AG04449 (cell line): Measurements from ENCODE around the gene SMPDL3B.

Source experiments
- CTCF ChIA-PET: fragments of 350-600 bp; formaldehyde crosslinking; extraction: SDS; loops from one replicate; lab custom pipeline; 2021; ENCODE audit warnings: antibody characterized with exemption; lab: Yijun Ruan, JAX
- POLR2A ChIA-PET: fragments of 400-600, 350-600 bp; formaldehyde crosslinking; extraction: SDS; loops from one replicate; lab custom pipeline; 2020; ENCODE audit warnings: antibody characterized with exemption, inconsistent platforms; lab: Yijun Ruan, JAX
- DNase-seq: peaks from one replicate; pipeline ENCODE4 v3.0.0-alpha.2; 2010; ENCODE audit warnings: low read depth, low spot score
- H3K4me3 ChIP-seq: 2 replicates; pipeline ENCODE4 v1.5.1; 2011; ENCODE audit warnings: low read depth, mild to moderate bottlenecking, control low read depth, low read length
- CTCF ChIP-seq: IDR thresholded peaks from one replicate; pipeline ENCODE4 v1.5.1; 2011; ENCODE audit warnings: mild to moderate bottlenecking, moderate library complexity, low read length, control low read depth, inconsistent platforms; ENCODE audit not compliant: insufficient read depth; ENCODE audit errors: missing control alignments

SMPDL3B gene

GRCh38 chr1:27960762-27961645 is 26.2 kb downstream of the SMPDL3B start:
- no peak for TF ChIP-seq CTCF
- CTCF ChIA-PET = interaction anchor here (1.0 to 1.9 kb wide), 6 partner anchors 10 to 98 kb away, joined by 3 to 8 read pairs (median 4); no protein-coding TSS in a partner anchor
- DNase-seq = no peak
- H3K4me3 ChIP-seq = peak overlapping the region; percentile 76
- POLR2A ChIA-PET = no interaction called here

DNA sequence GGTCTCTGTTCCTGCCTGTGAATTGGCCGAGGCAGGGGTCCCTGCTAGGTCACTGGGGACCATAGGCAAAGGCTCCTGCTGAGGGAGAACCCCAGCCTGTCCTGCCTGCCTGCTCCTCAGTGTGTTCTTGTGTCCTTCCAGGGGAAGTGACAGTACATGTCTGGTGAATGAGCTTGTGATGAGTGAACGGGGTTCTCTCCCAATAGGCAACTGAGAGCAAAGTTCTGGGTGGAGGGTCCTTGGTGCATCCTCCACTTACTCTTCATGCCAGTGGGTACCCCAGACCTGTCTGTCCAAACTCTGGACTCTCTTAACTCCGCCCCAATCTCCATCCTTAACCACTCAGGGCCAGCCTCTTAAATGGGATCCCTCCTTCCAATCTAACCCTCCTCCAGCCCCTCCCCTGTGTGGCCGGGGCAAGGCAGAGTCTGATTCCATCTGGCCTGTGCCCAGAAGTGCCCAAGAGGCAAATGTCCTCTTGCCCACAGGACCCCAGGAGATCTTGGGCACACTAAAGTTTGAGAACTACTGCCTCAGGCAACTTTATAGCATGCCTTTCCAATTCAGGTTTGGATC is 26.9 kb downstream of the SMPDL3B start:
- H3K4me3 ChIP-seq = peak overlapping the region; percentile 76
- ChIA-PET POLR2A (interaction anchor here (0.6 kb wide), 1 partner anchor 107 kb away, joined by 3 read pairs; no protein-coding TSS in a partner anchor), CTCF (interaction anchor here (1.2 kb wide), 3 partner anchors 9 to 99 kb away, joined by 3 to 8 read pairs (median 4); no protein-coding TSS in a partner anchor)
- DNase-seq = no peak
- no peak for TF ChIP-seq CTCF

GRCh38 chr1:27963393-27963792 is 28.6 kb downstream of the SMPDL3B start:
- ChIA-PET CTCF (no interaction called here), POLR2A (no interaction called here)
- H3K4me3 ChIP-seq = no peak overlapping the region
- no peak for TF ChIP-seq CTCF
- no peak for DNase-seq

- ChIA-PET POLR2A (interaction anchor here (0.6 kb wide), 1 partner anchor 66 kb away, joined by 3 read pairs; no protein-coding TSS in a partner anchor), CTCF (interaction anchor here (2.2 kb wide), 1 partner anchor 13 kb away, joined by 19 read pairs; no protein-coding TSS in a partner anchor)
- H3K4me3 ChIP-seq = no peak overlapping the region
- no peak for TF ChIP-seq CTCF
- no peak for DNase-seq
Measured at GRCh38 chr1:27966402-27967105, 31.8 kb downstream of the SMPDL3B start.

DNA sequence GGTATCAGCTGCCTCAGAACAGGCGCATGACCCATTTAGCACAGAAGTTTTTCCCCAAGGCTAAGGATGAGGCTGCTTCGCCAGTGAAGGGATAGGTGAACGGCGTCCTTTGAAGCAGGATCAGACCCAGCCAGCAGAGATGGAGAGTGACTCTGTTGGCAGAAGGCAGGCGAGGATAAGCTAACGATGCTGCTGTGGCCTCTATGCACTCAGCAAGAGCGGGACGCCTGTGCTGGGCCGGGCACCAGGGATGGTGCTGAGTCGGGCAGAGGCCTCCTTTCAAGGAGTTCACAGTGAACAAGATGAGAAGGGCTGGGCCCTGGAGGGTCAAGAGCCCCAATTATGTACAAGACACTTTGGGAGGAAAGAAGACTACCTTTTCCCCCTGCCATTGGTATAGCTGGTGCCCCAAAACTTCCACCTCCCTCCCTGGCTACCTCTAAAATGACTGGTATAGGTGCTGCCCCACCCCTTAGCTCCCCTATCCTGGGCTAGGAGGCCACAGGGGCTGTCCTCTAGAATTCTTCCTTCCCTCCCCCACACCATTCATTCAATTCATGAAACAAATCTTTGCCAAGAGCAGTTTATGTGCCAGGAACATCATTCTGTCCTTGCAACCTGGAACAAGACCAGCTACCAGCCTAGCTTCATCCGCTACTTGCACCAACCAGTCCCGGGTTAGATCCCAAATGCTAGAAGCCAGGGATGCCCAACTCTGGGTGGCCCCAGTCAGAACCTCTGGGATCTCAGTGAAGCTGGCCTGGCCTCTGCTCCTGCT is 32.5 kb downstream of the SMPDL3B start:
- ChIA-PET CTCF (interaction anchor here (1.5 to 2.2 kb wide), 2 partner anchors 8 to 12 kb away, joined by 4 to 19 read pairs; partner anchors contain the start of gene XKR8), POLR2A (interaction anchor here (0.6 to 1.5 kb wide), 2 partner anchors 8 to 66 kb away, joined by 3 to 6 read pairs; partner anchors contain the start of gene XKR8)
- no peak for DNase-seq
- no peak for TF ChIP-seq CTCF
- no peak overlapping the region for H3K4me3 ChIP-seq
